Neural cell (in vitro differentiated cells): ENCODE results near the gene GBP5. TPM values are rescaled to one million over a fixed set of nuclear protein-coding genes. Genes with fewer than 3 reads are reported as not detected.

ENCODE experiments used
- H2AFZ ChIP-seq: fragments of 200-600, 300-800 bp; sonication (generic), shearing (Covaris generic); 2 replicates; pipeline ENCODE4 v1.6.0; 2014; ENCODE audit warnings: low read depth, mild to moderate bottlenecking, antibody characterized with exemption, low read length, moderate library complexity
- H3F3A ChIP-seq: fragments of 200-600 bp; shearing (Covaris generic); 2 replicates; pipeline ENCODE4 v1.6.1; 2016; ENCODE audit warnings: mild to moderate bottlenecking, moderate library complexity, mixed read lengths, antibody characterized with exemption, low read length; ENCODE audit not compliant: insufficient read depth, poor library complexity, severe bottlenecking
- H3K27ac ChIP-seq: fragments of 200-600, 300-800 bp; sonication (generic), shearing (Covaris generic); 2 replicates; pipeline ENCODE4 v1.5.1; 2014; ENCODE audit warnings: mild to moderate bottlenecking, low read length, moderate library complexity
- H3K27me3 ChIP-seq: fragments of 300-800, 200-600 bp; sonication (generic), shearing (Covaris generic); 2 replicates; pipeline ENCODE4 v1.6.0; 2014; ENCODE audit warnings: mild to moderate bottlenecking, low read depth, low read length, moderate library complexity; ENCODE audit not compliant: insufficient read depth
- H3K36me3 ChIP-seq: fragments of 300-800, 200-600 bp; sonication (generic), shearing (Covaris generic); 2 replicates; pipeline ENCODE4 v1.5.1; 2014; ENCODE audit warnings: mild to moderate bottlenecking, antibody characterized with exemption, low read length, moderate library complexity; ENCODE audit not compliant: insufficient read depth
- H3K4me2 ChIP-seq: fragments of 300-800, 200-600 bp; sonication (generic), shearing (Covaris generic); 2 replicates; pipeline ENCODE4 v1.6.0; 2014; ENCODE audit warnings: mild to moderate bottlenecking, low read length
- H3K4me3 ChIP-seq: fragments of 300-800, 200-600 bp; sonication (generic), shearing (Covaris generic); 2 replicates; pipeline ENCODE4 v1.5.1; 2014; ENCODE audit warnings: mild to moderate bottlenecking, low read length, moderate library complexity
- H3K79me2 ChIP-seq: fragments of 200-600 bp; shearing (Covaris generic); replicated peaks from 2 replicates; pipeline ENCODE4 v1.6.0; 2014; ENCODE audit warnings: mild to moderate bottlenecking, low read length, moderate library complexity; ENCODE audit not compliant: insufficient read depth
- H3K9ac ChIP-seq: fragments of 300-800, 200-600 bp; sonication (generic), shearing (Covaris generic); 2 replicates; pipeline ENCODE4 v1.6.1; 2016; ENCODE audit warnings: mild to moderate bottlenecking, low read length, mixed read lengths
- H3K9me2 ChIP-seq: fragments of 200-600 bp; shearing (Covaris generic); 2 replicates; pipeline ENCODE4 v1.6.1; 2016; ENCODE audit warnings: mild to moderate bottlenecking, low read length, mixed read lengths; ENCODE audit not compliant: insufficient read depth
- H3K9me3 ChIP-seq: fragments of 200-600, 300-800 bp; sonication (generic), shearing (Covaris generic); 2 replicates; pipeline ENCODE4 v1.6.1; 2016; ENCODE audit warnings: mild to moderate bottlenecking, mixed run types, low read length, moderate library complexity, mixed read lengths
- H4K20me1 ChIP-seq: fragments of 200-600 bp; shearing (Covaris generic); 2 replicates; pipeline ENCODE4 v1.6.1; 2016; ENCODE audit warnings: mild to moderate bottlenecking, mixed run types; ENCODE audit not compliant: insufficient read depth
- CTCF ChIP-seq: fragments of 450-650 bp; IDR thresholded peaks from 2 replicates; pipeline ENCODE4 v1.5.1; 2014; ENCODE audit warnings: antibody characterized with exemption, mild to moderate bottlenecking, moderate library complexity; ENCODE audit not compliant: poor library complexity, severe bottlenecking
- EP300 ChIP-seq: fragments of 450-650 bp; conservative IDR thresholded peaks from 2 replicates; pipeline ENCODE4 v1.6.1; 2014; ENCODE audit warnings: antibody characterized with exemption, mild to moderate bottlenecking, moderate library complexity; ENCODE audit not compliant: poor library complexity, severe bottlenecking
- EZH2 ChIP-seq: fragments of 200-600, 300-800 bp; shearing (Covaris generic), sonication (generic); IDR thresholded peaks from 2 replicates; pipeline ENCODE4 v1.6.1; 2014; ENCODE audit warnings: antibody characterized with exemption, low read length, borderline replicate concordance, mild to moderate bottlenecking; ENCODE audit not compliant: insufficient read depth, poor library complexity, severe bottlenecking
- MXI1 ChIP-seq: fragments of 450-650 bp; conservative IDR thresholded peaks from 2 replicates; pipeline ENCODE4 v1.6.1; 2014; ENCODE audit warnings: antibody characterized with exemption, mild to moderate bottlenecking; ENCODE audit not compliant: poor library complexity, severe bottlenecking
- POLR2AphosphoS5 ChIP-seq: IDR thresholded peaks from 2 replicates; pipeline ENCODE4 v1.6.1; 2012
- RAD21 ChIP-seq: fragments of 450-650 bp; conservative IDR thresholded peaks from 2 replicates; pipeline ENCODE4 v1.6.1; 2014; ENCODE audit warnings: antibody characterized with exemption, mild to moderate bottlenecking, moderate library complexity
- REST ChIP-seq: IDR thresholded peaks from 2 replicates; pipeline ENCODE4 v1.6.1; 2012; ENCODE audit warnings: borderline replicate concordance
- SMC3 ChIP-seq: fragments of 450-650 bp; conservative IDR thresholded peaks from 2 replicates; pipeline ENCODE4 v1.6.1; 2014; ENCODE audit warnings: antibody characterized with exemption, mild to moderate bottlenecking, moderate library complexity; ENCODE audit not compliant: poor library complexity
- TAF1 ChIP-seq: IDR thresholded peaks from 2 replicates; pipeline ENCODE4 v1.6.1; 2012; ENCODE audit warnings: low read depth
- polyA plus RNA-seq: library from polyadenylated mRNA; depleted of rRNA; stranded (reverse); fragments of >200 nt; gene quantifications from 2 replicates; pipeline ENCODE4 v1.2.3, GENCODE V29; 2014

The GBP5 gene
- polyA plus RNA-seq, 1 donor from 2014 or later, result not detected

GRCh38 chr1:89310976-89311375, 38.3 kb upstream of the GBP5 start:
- Histone ChIP-seq H4K20me1 (no peaks in the 10 kb centered on the region), H2AFZ (no peak overlapping the region), H3K4me2 (no peak overlapping the region), H3K9me2 (no peaks in the 10 kb centered on the region), H3K79me2 (no peaks in the 10 kb centered on the region), H3F3A (no peaks in the 10 kb centered on the region), H3K27ac (no peak overlapping the region), H3K4me3 (no peak overlapping the region), H3K27me3 (no peaks in the 10 kb centered on the region), H3K36me3 (no peaks in the 10 kb centered on the region), H3K9me3 (no peaks in the 10 kb centered on the region), H3K9ac (no peak overlapping the region)
- no peak for TF ChIP-seq CTCF
- TF ChIP-seq RAD21, result no peak
- TF ChIP-seq TAF1, result no peak

GRCh38 chr1:89310505-89310904, 37.8 kb upstream of the GBP5 start:
- no peaks in the 10 kb centered on the region for H3F3A ChIP-seq
- no peaks in the 10 kb centered on the region for H3K9me3 ChIP-seq
- H3K4me2 ChIP-seq, result no peak overlapping the region
- no peak overlapping the region for H2AFZ ChIP-seq
- no peaks in the 10 kb centered on the region for H3K36me3 ChIP-seq
- H3K4me3 ChIP-seq, result no peak overlapping the region
- H3K9ac ChIP-seq, result no peak overlapping the region
- H3K79me2 ChIP-seq, result no peaks in the 10 kb centered on the region
- no peak overlapping the region for H3K27ac ChIP-seq
- no peaks in the 10 kb centered on the region for H3K27me3 ChIP-seq
- no peaks in the 10 kb centered on the region for H3K9me2 ChIP-seq
- no peaks in the 10 kb centered on the region for H4K20me1 ChIP-seq
- TF ChIP-seq EP300 (no peak), RAD21 (no peak), TAF1 (no peak), EZH2 (no peak), SMC3 (no peak), CTCF (no peak), REST (no peak), MXI1 (no peak), POLR2AphosphoS5 (no peak)
